ENCODE results near the gene PVALB.
A peak's percentile ranks its signal among the peaks of the same experiment; 100 is the strongest.

The PVALB gene

GRCh38 chr22:36811094-36811800, 5.6 kb downstream of the PVALB start (continued):
- no peak for TF ChIP-seq HIC1 (tag by site-specific recombination; IDR thresholded peaks at IDR 0.05)
- peak; percentile 47 for TF ChIP-seq ZNF623 (tag by site-specific recombination; IDR thresholded peaks at IDR 0.05)
- peak; percentile 54; the same call in 1 of the 2 replicates for TF ChIP-seq ZNF518A (tag by site-specific recombination; conservative IDR thresholded peaks at IDR 0.05; ENCODE audit: low read depth)
- TF ChIP-seq KLF1 (tag by site-specific recombination; IDR thresholded peaks at IDR 0.05) = no peak
- no peak for TF ChIP-seq ZNF777 (tag by site-specific recombination; IDR thresholded peaks at IDR 0.05; ENCODE audit: borderline replicate concordance)
- peak; percentile 45 for TF ChIP-seq ZNF426 (tag by site-specific recombination; IDR thresholded peaks at IDR 0.05)
- TF ChIP-seq ZNF555 (tag by site-specific recombination; conservative IDR thresholded peaks at IDR 0.05) = peak; percentile 38; the same call in 1 of the 2 replicates
- TF ChIP-seq RBAK (tag by site-specific recombination; IDR thresholded peaks at IDR 0.05) = no peak
- TF ChIP-seq ZNF404 (tag by site-specific recombination; IDR thresholded peaks at IDR 0.05) = 0 out of 2 replicates have a peak, but pooled peaks have one; percentile 43
- TF ChIP-seq ZNF266 (tag by site-specific recombination; IDR thresholded peaks at IDR 0.05; ENCODE audit: low read depth) = peak; percentile 31; the same call in 1 of the 2 replicates
- TF ChIP-seq ZNF394 (tag by site-specific recombination; IDR thresholded peaks at IDR 0.05; ENCODE audit: borderline replicate concordance) = peak; percentile 78

- POLR2A ChIA-PET = no interaction called here
- H3K9me3 ChIP-seq (ENCODE audit: control insufficient read depth, insufficient read depth, low read depth, low read length) = no peaks in the 10 kb centered on the region
- no peak overlapping the region for H3K27ac ChIP-seq (ENCODE audit: extremely low read depth, low read depth, low read length)
- H3K4me1 ChIP-seq (ENCODE audit: control insufficient read depth, insufficient read depth, low read length) = no peaks in the 10 kb centered on the region
- no peaks in the 10 kb centered on the region for H3K36me3 ChIP-seq (ENCODE audit: control insufficient read depth in 2 of 2, insufficient read depth in 1 of 2, low read length in 2 of 2)
- CTCF ChIA-PET = interaction anchor here (0.6 to 1.9 kb wide), 6 partner anchors 27 to 236 kb away, joined by 3 to 6 read pairs (median 4); no protein-coding TSS in a partner anchor
- no peak overlapping the region for H3K4me3 ChIP-seq (ENCODE audit: low read depth, low read length)
- TF ChIP-seq ZNF211 (tag by site-specific recombination; IDR thresholded peaks at IDR 0.05; ENCODE audit: low read depth) (no peak), ZNF449 (tag by site-specific recombination; IDR thresholded peaks at IDR 0.05) (no peak), ZNF837 (tag by site-specific recombination; IDR thresholded peaks at IDR 0.05) (no peak), ZNF658 (tag by site-specific recombination; IDR thresholded peaks at IDR 0.05) (no peak), ZNF23 (tag by site-specific recombination; IDR thresholded peaks at IDR 0.05; ENCODE audit: borderline replicate concordance) (no peak), PRDM10 (tag by site-specific recombination; IDR thresholded peaks at IDR 0.05) (no peak), OVOL3 (tag by site-specific recombination; IDR thresholded peaks at IDR 0.05) (no peak), CTCF (tag by site-specific recombination; IDR thresholded peaks at IDR 0.05) (no peak), KLF10 (tag by site-specific recombination; IDR thresholded peaks at IDR 0.05) (no peak)
Measured at GRCh38 chr22:36809351-36809750, 7.5 kb downstream of the PVALB start.

All from HEK293 (cell line).